BE2C (cell line): ENCODE results near the gene GID4.

ENCODE experiments used
- DNase-seq: peaks from one replicate; pipeline ENCODE4 v3.0.0-alpha.2; 2020
- H3K27me3 ChIP-seq: fragments of 250-450 bp; sonication (Bioruptor Pico); 2 replicates; pipeline ENCODE4 v1.5.1; 2020; ENCODE audit warnings: mild to moderate bottlenecking
- H3K36me3 ChIP-seq: fragments of 250-450 bp; sonication (Bioruptor Pico); 2 replicates; pipeline ENCODE4 v1.5.1; 2020; ENCODE audit warnings: mild to moderate bottlenecking
- H3K4me1 ChIP-seq: fragments of 250-450 bp; sonication (Bioruptor Pico); 2 replicates; pipeline ENCODE4 v1.5.1; 2020
- H3K4me3 ChIP-seq: 2 replicates; pipeline ENCODE4 v1.5.1; 2011; ENCODE audit warnings: low read depth, low read length
- H3K9me3 ChIP-seq: fragments of 250-450 bp; sonication (Bioruptor Pico); 2 replicates; pipeline ENCODE4 v1.5.1; 2020
- TF ChIP-seq, protein P1 (sequence below): IDR thresholded peaks from 2 replicates; pipeline ENCODE4 v1.5.1; 2012; ENCODE audit warnings: mild to moderate bottlenecking, low read depth, low read length

The GID4 gene

DNA sequence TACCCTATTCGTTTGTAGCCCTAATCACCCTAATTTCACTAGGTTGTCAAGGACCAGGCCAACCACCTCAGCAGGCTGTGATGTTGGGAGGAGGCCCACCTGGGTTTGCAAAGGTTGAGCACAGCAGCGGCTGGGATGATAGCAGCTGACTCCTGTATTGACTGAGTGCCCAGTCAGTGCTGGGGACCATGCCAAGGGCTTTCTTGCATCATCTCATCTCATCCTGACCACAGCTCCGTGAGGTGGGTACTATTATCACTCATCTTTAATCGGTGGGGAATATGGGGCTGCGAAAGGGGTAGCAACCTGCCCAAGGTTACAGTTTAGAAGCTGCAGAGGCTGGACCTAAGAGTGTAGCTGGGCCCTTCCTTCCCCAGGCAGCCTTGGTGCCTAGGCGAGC is 11.9 kb upstream of the GID4 start:
- TF ChIP-seq, protein P1, sequence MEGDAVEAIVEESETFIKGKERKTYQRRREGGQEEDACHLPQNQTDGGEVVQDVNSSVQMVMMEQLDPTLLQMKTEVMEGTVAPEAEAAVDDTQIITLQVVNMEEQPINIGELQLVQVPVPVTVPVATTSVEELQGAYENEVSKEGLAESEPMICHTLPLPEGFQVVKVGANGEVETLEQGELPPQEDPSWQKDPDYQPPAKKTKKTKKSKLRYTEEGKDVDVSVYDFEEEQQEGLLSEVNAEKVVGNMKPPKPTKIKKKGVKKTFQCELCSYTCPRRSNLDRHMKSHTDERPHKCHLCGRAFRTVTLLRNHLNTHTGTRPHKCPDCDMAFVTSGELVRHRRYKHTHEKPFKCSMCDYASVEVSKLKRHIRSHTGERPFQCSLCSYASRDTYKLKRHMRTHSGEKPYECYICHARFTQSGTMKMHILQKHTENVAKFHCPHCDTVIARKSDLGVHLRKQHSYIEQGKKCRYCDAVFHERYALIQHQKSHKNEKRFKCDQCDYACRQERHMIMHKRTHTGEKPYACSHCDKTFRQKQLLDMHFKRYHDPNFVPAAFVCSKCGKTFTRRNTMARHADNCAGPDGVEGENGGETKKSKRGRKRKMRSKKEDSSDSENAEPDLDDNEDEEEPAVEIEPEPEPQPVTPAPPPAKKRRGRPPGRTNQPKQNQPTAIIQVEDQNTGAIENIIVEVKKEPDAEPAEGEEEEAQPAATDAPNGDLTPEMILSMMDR = no peak
- H3K4me1 ChIP-seq = peaks cover 3% of the 10 kb centered on the region; the same call in 1 of the 2 replicates
- H3K4me3 ChIP-seq = no peak overlapping the region
- no peaks in the 10 kb centered on the region; the same call in 1 of the 2 replicates for H3K36me3 ChIP-seq
- DNase-seq = no peak
- no peaks in the 10 kb centered on the region for H3K9me3 ChIP-seq
- no peaks in the 10 kb centered on the region for H3K27me3 ChIP-seq

DNA sequence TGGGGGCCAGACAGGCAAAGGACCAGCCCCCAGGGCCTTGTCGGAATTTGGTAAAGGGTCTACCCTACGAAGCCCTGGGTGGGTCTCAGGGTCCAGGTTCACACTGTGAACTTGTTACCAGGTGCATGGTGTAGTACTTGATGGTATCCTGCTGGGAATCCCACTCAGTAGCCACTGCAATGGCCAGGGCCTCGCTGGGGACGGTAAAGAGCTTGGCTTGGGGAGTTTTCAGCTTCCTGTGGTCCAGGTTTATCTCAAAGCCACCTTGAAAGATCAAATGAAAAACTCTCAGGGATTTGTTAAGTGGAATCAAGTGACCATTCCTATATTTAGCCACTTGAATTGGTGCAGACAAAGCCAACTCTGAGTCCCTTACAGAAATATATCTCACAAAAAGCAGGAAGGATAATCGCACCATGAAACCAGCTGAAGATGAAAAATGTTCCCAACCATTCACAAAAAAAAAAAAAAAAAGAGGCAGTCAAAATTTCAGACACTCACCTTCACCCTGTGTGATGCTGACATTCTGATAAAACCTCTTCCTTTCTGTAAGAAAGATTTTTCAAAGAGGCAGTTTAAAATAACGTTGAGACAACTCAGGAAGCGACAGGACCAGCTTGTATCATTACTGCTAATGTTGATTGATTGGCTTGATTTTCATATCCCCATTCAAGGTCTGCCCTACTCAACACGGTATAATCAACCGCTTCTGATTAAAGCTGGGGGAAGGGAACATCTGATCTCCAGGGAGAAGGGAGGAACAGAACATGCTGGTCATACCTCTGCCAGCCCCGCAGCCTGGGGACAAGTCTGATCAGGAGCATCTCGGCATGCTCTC is 10.9 kb upstream of the GID4 start:
- peak; percentile 37 for DNase-seq
- Histone ChIP-seq H3K4me1 (peaks cover 3% of the 10 kb centered on the region; the same call in 1 of the 2 replicates), H3K4me3 (no peak overlapping the region)

DNA sequence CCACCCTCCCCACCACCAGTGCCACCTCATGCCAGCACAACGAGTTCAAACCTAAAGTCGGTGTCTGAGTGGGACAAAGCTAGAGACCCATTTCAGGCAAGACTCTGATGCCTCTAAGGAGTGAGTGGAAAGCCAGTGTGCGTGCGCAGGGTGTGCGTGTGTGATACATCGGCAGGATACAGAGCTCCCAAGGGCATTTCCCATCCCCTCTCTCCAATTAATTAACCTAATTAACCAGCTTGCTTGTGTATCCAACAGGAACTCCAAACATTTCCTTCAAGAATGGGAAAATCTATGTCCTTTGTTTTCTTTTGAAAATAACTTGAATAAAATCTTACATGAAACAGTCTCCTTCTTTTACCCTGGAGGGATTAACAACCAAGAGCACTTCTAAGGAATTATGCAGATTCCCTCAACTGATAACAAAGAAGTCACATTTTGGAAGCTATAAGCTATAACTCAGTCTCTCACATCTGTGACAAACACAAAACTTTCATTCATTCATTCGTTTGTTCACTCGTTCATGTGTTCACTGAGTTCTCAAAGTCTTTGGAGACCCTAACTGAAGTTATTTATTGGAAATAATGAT is 10.2 kb upstream of the GID4 start:
- H3K36me3 ChIP-seq = no peaks in the 10 kb centered on the region; the same call in 1 of the 2 replicates
- no peak for DNase-seq
- H3K9me3 ChIP-seq = no peaks in the 10 kb centered on the region
- H3K4me1 ChIP-seq = peaks cover 3% of the 10 kb centered on the region; the same call in 1 of the 2 replicates
- no peaks in the 10 kb centered on the region for H3K27me3 ChIP-seq
- TF ChIP-seq, protein P1 = no peak
- no peak overlapping the region for H3K4me3 ChIP-seq

More for the DNA sequence above, 10.9 kb upstream of the GID4 start:
- TF ChIP-seq, protein P1 = no peak
- Histone ChIP-seq H3K9me3 (no peaks in the 10 kb centered on the region), H3K27me3 (no peaks in the 10 kb centered on the region), H3K36me3 (no peaks in the 10 kb centered on the region; the same call in 1 of the 2 replicates)

- Histone ChIP-seq H3K4me3 (no peak overlapping the region), H3K4me1 (peaks cover 3% of the 10 kb centered on the region; the same call in 1 of the 2 replicates), H3K36me3 (no peaks in the 10 kb centered on the region; the same call in 1 of the 2 replicates), H3K9me3 (no peaks in the 10 kb centered on the region), H3K27me3 (no peaks in the 10 kb centered on the region)
- DNase-seq = no peak
- TF ChIP-seq, protein P1 = no peak
Observed at GRCh38 chr17:18031955-18032354, 7.3 kb upstream of the GID4 start.

DNA sequence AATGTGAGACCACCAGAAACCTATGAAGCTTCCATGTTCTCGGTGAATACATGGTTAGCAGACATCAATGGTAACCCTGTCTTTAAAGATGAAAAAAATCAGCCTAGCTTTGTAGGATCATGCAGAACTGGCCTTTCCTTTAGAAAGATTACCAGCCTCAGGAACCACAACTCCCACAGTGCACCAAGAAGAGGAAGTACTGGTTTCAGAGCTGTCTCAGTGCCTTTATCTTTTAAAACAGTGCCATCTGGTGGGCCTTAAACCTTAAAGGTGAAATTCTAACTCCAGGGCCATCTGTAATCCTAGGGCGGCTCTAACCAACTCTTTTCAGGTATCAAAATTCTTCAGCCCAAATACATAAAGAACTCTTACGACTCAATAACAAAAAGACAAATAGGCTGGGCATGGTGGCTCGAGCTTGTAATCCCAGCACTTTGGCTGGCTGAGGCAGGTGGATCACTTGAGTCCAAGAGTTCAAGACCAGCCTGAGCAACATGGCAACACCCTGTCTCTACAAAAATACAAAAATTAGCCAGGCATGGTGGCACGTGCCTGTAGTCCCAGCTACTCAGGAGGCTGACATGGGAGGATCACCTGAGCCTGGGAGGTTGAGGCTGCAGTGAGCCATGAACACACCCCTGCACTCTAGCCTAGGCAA is 5.6 kb upstream of the GID4 start:
- TF ChIP-seq, protein P1 = peak; percentile 54
- H3K36me3 ChIP-seq = no peaks in the 10 kb centered on the region
- no peaks in the 10 kb centered on the region for H3K9me3 ChIP-seq
- DNase-seq = peak; percentile 44
- no peaks in the 10 kb centered on the region for H3K27me3 ChIP-seq
- no peak overlapping the region for H3K4me3 ChIP-seq
- H3K4me1 ChIP-seq = no peaks in the 10 kb centered on the region
